Astrocyte (in vitro differentiated cells and primary cell): ENCODE measurements around the gene ADGRB3.

Experiments
- CTCF ChIP-seq: IDR thresholded peaks from 2 replicates; pipeline ENCODE4 v1.5.1; 2011; ENCODE audit warnings: low read depth, mild to moderate bottlenecking, inconsistent platforms, low read length, moderate library complexity; ENCODE audit not compliant: insufficient read depth
- EZH2 ChIP-seq: IDR thresholded peaks from 2 replicates; pipeline ENCODE4 v1.6.1; 2012; ENCODE audit warnings: mild to moderate bottlenecking, low read length, inconsistent platforms; ENCODE audit not compliant: insufficient read depth

- TF ChIP-seq CTCF (no peak), EZH2 (no peak)
These were observed 359.4 kb downstream of the ADGRB3 start for GRCh38 chr6:68994521-68994920.
